ENCODE results near the gene PLCD3. TPM values are rescaled to one million over a fixed set of nuclear protein-coding genes. Genes with fewer than 3 reads are reported as not detected.

Gene PLCD3
- total and polyA plus RNA-seq, 9 of the 15 experiments (the other 6 are each of a cell fraction or from before 2014, with no cell fraction given): 0.20 to 22.6 (median 7.5) TPM

- Histone ChIP-seq H4K20me1 (replicated peaks; ENCODE audit: control insufficient read depth, insufficient read depth, low read length) (peaks cover 4% of the 10 kb centered on the region), H3K4me2 (ENCODE audit: insufficient read depth, low read length) (no peak overlapping the region), H3K36me3 (ENCODE audit: control insufficient read depth, insufficient read depth, low read length) (peaks cover 94% of the 10 kb centered on the region), H3K27ac (ENCODE audit: extremely low read depth, low read depth, low read length) (no peak overlapping the region), H3K4me3 (no peak overlapping the region), H3K79me2 (ENCODE audit: control insufficient read depth, insufficient read depth, low read length) (no peaks in the 10 kb centered on the region), H3K9ac (ENCODE audit: insufficient read depth in 1 of 2, low read depth in 2 of 2, low read length in 2 of 2) (no peak overlapping the region; a peak in 1 of 4 replicates), H3K4me1 (replicated peaks in 1 of 2; ENCODE audit: control insufficient read depth in 2 of 2, insufficient read depth in 2 of 2, low read length in 2 of 2) (no peaks in the 10 kb centered on the region), H3K9me3 (replicated peaks; ENCODE audit: control insufficient read depth, insufficient read depth, low read depth, low read length) (no peaks in the 10 kb centered on the region), H3K27me3 (ENCODE audit: control insufficient read depth in 2 of 2, insufficient read depth in 2 of 2, low read length in 2 of 2) (no peaks in the 10 kb centered on the region), H3K9me1 (ENCODE audit: control insufficient read depth, insufficient read depth, low read length) (no peaks in the 10 kb centered on the region), H2AFZ (ENCODE audit: low read depth, low read length) (no peak overlapping the region)
- CTCF ChIA-PET (ENCODE audit: low intra/inter-chr PET ratio): interaction anchor here (0.7 kb wide), 1 partner anchor 181 kb away, joined by 3 read pairs; no protein-coding TSS in a partner anchor
- FAIRE-seq: no peak
- TF ChIP-seq ZNF41 (CRISPR knock-in tag; conservative IDR thresholded peaks at IDR 0.05) (no peak), JUN (IDR thresholded peaks at IDR 0.05; ENCODE audit: borderline replicate concordance, low read depth, low read length) (no peak), JUN (CRISPR knock-in tag; IDR thresholded peaks at IDR 0.05; ENCODE audit: borderline replicate concordance) (no peak), PHF20 (IDR thresholded peaks at IDR 0.05; ENCODE audit: partially characterized antibody) (no peak), ATF4 (CRISPR knock-in tag; IDR thresholded peaks at IDR 0.05) (no peak), RUNX1 (IDR thresholded peaks at IDR 0.05; ENCODE audit: low read depth) (no peak), XRCC5 (IDR thresholded peaks at IDR 0.05; ENCODE audit: low read depth, low read length) (no peak), ADNP (tag; IDR thresholded peaks at IDR 0.05) (no peak), ERF (CRISPR knock-in tag; IDR thresholded peaks at IDR 0.05) (no peak), MTA2 (IDR thresholded peaks at IDR 0.05; ENCODE audit: low read depth) (no peak), ZNF77 (CRISPR knock-in tag; IDR thresholded peaks at IDR 0.05) (no peak), ZNF280B (CRISPR knock-in tag; IDR thresholded peaks at IDR 0.05) (no peak), ZNF174 (CRISPR knock-in tag; IDR thresholded peaks at IDR 0.05) (no peak), ZNF277 (CRISPR knock-in tag; IDR thresholded peaks at IDR 0.05; ENCODE audit: borderline replicate concordance) (no peak), ZNF449 (CRISPR knock-in tag; IDR thresholded peaks at IDR 0.05) (no peak), NFATC3 (IDR thresholded peaks at IDR 0.05) (no peak), SRSF7 (optimal IDR thresholded peaks at IDR 0.05; ENCODE audit: low read depth, low read length) (no peak), ZBTB26 (CRISPR knock-in tag; IDR thresholded peaks at IDR 0.05) (no peak)
- BruUV-seq (replicated peaks): no TSS peak
- DNase-seq (ENCODE audit: extremely low read depth in 1 of 4, low spot score in 3 of 4): no peak
- POLR2A ChIA-PET: interaction anchor here (1.0 kb wide), 1 partner anchor 47 kb away, joined by 4 read pairs; no protein-coding TSS in a partner anchor
- no peak for ATAC-seq
- in situ Hi-C loops (cut with MboI): no loop called here
- WGBS (ENCODE audit: insufficient coverage, low coverage, missing lambda C conversion rate): 96% methylated on average over 7 of the region's 9 CpGs
- intact Hi-C loops (cut with micrococcal nuclease): no loop called here
Observed at GRCh38 chr17:45101546-45101882, 30.8 kb downstream of the PLCD3 start.

Data from K562 (cell line).